Mammary epithelial cell (primary cell): ENCODE measurements around the gene CPA5.

Experiments used
- EZH2 ChIP-seq: IDR thresholded peaks from 2 replicates; pipeline ENCODE4 v1.6.1; 2012; ENCODE audit warnings: low read length, inconsistent platforms, borderline replicate concordance
- TF ChIP-seq, protein P1 (sequence below), 2 donors: IDR thresholded peaks in 1 of 2; conservative IDR thresholded peaks in 1 of 2; 2 replicates each; pipeline ENCODE4 v1.5.1; 2011 to 2012; ENCODE audit warnings: inconsistent platforms in 2 of 2, low read length in 2 of 2, mild to moderate bottlenecking in 2 of 2, control low read depth in 1 of 2, low read depth in 1 of 2; ENCODE audit not compliant: insufficient read depth in 1 of 2; ENCODE audit errors: extremely low read depth in 1 of 2

DNA sequence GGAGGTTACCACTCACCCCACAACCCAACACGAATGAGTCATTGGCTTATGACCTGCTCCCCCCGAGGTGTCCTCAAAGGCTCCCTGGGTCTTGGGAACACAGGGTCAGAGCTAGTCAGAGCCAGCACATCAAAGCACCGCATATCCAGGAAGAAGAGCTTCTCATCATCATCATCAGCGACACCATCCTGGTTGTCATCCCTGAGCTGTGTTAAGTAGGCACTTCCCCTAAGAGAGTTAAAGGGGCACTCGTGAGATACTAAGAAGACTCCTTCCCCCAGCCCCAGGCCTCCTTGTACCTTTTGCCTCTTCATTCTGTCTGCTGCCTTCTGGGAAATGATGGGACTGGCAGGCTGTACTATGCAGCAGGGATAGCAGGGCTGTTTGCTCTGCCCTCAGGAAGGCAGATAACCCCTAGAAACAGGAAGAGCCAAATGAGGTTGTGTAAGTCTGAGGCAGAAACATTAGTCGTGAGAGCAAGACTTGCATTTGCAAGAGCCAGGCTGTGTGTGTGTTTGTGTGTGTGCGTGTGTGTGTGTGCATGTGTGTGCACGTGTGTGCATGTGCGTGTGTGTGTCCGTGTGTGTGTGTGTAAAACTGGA, 24.6 kb downstream of the CPA5 start:
- TF ChIP-seq, protein P1, sequence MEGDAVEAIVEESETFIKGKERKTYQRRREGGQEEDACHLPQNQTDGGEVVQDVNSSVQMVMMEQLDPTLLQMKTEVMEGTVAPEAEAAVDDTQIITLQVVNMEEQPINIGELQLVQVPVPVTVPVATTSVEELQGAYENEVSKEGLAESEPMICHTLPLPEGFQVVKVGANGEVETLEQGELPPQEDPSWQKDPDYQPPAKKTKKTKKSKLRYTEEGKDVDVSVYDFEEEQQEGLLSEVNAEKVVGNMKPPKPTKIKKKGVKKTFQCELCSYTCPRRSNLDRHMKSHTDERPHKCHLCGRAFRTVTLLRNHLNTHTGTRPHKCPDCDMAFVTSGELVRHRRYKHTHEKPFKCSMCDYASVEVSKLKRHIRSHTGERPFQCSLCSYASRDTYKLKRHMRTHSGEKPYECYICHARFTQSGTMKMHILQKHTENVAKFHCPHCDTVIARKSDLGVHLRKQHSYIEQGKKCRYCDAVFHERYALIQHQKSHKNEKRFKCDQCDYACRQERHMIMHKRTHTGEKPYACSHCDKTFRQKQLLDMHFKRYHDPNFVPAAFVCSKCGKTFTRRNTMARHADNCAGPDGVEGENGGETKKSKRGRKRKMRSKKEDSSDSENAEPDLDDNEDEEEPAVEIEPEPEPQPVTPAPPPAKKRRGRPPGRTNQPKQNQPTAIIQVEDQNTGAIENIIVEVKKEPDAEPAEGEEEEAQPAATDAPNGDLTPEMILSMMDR (conservative IDR thresholded peaks at IDR 0.05 in 1 of 2, IDR thresholded peaks at IDR 0.05 in 1 of 2; ENCODE audit: extremely low read depth in 1 of 2, insufficient read depth in 1 of 2, low read depth in 1 of 2, low read length in 2 of 2) = no peak
- TF ChIP-seq EZH2 = no peak
